Spleen (tissue), 11 donors: Measurements from ENCODE around the gene CENPP. TPM values are rescaled to one million over a fixed set of nuclear protein-coding genes. Genes with fewer than 3 reads are reported as not detected.

Experiments
- DNase-seq: peaks from one replicate; pipeline ENCODE4 v3.0.0-alpha.2; 2020
- H3K27ac ChIP-seq, 8 donors: fragments of 200-600 bp; sonication (generic) in 7 of 8; 1 replicate in 4 of 8; 2 replicates in 4 of 8; pipeline versions ENCODE4 v1.5.0 to v1.8.0; 2016 to 2021; ENCODE audit warnings: inconsistent platforms in 4 of 8, mild to moderate bottlenecking in 4 of 8, moderate library complexity in 1 of 8
- H3K27me3 ChIP-seq, 7 donors: fragments of 200-600 bp; sonication (generic) in 6 of 7; replicated peaks in 1 of 7; 1 replicate in 4 of 7; 2 replicates in 3 of 7; pipeline versions ENCODE4 v1.5.0 to v1.8.0; 2016 to 2021; ENCODE audit warnings: inconsistent platforms in 3 of 7, mild to moderate bottlenecking in 1 of 7
- H3K36me3 ChIP-seq, 6 donors: fragments of 200-600 bp; sonication (generic) in 5 of 6; 1 replicate in 4 of 6; 2 replicates in 2 of 6; pipeline versions ENCODE4 v1.5.0 to v1.8.0; 2016 to 2021; ENCODE audit warnings: inconsistent platforms in 2 of 6
- H3K4me1 ChIP-seq, 6 donors: fragments of 200-600 bp; sonication (generic) in 5 of 6; 1 replicate in 3 of 6; 2 replicates in 3 of 6; pipeline versions ENCODE4 v1.5.0 to v1.8.0; 2016 to 2021; ENCODE audit warnings: inconsistent platforms in 3 of 6
- H3K4me3 ChIP-seq, 8 donors: fragments of 200-600 bp; sonication (generic) in 7 of 8; 1 replicate in 4 of 8; 2 replicates in 4 of 8; pipeline versions ENCODE4 v1.5.0 to v1.8.0; 2016 to 2021; ENCODE audit warnings: inconsistent platforms in 4 of 8, mild to moderate bottlenecking in 4 of 8, moderate library complexity in 2 of 8
- H3K9me3 ChIP-seq, 8 donors: fragments of 200-600 bp; sonication (generic) in 7 of 8; 1 replicate in 4 of 8; 2 replicates in 4 of 8; pipeline versions ENCODE4 v1.5.0 to v1.8.0; 2016 to 2021; ENCODE audit warnings: inconsistent platforms in 4 of 8
- POLR2A ChIP-seq, 3 donors: fragments of 450-650 bp; IDR thresholded peaks; one replicate each; pipeline ENCODE4 v1.5.1; 2017; ENCODE audit warnings: antibody characterized with exemption in 3 of 3, mild to moderate bottlenecking in 1 of 3
- POLR2AphosphoS5 ChIP-seq, 3 donors: sonication (generic); formaldehyde crosslinking; IDR thresholded peaks; one replicate each; pipeline ENCODE4 v1.5.1; 2017; ENCODE audit warnings: antibody characterized with exemption in 3 of 3
- WGBS, 5 donors: extraction: QIAGEN DNeasy Blood & Tissue Kit in 3 of 5; methylation state at CpG; one replicate each; pipeline versions ENCODE4 v1.1.5 to v1.1.7; 2013 to 2018; 5-methylcytosine and 5-hydroxymethylcytosine counted together
- intact Hi-C: fragments of 100-400 bp; cut with DNase I; formaldehyde crosslinking; loops from one replicate; pipeline ENCODE4 v1.15.0; 2023; ENCODE audit warnings: low total_unique reads
- polyA plus RNA-seq, 3 donors: library from polyadenylated mRNA; stranded (reverse); fragments of 200-250 nt; gene quantifications; one replicate each; pipeline ENCODE4 v1.2.1, GENCODE V29; 2013
- total RNA-seq, 7 donors: library from RNA; depleted of rRNA in 3 of 7; stranded (reverse); fragments of >200 nt in 3 of 7; fragmentation: NEBNext Ultra II Directional in 4 of 7; extraction: Animal tissue kit (Norgen Biotek cat#: 25700) in 4 of 7; gene quantifications; one replicate each; pipeline versions ENCODE4 v1.1.0 to v1.2.1, GENCODE V29; 2016 to 2021
- TF ChIP-seq, protein P1 (sequence below), 11 experiments: fragments of 200-600 bp in 7 of 11; fragments of 450-650 bp in 4 of 11; sonication (generic) in 4 of 11; IDR thresholded peaks in 8 of 11; conservative IDR thresholded peaks in 3 of 11; 1 replicate in 7 of 11; 2 replicates in 4 of 11; pipeline versions ENCODE4 v1.4.0 to v1.8.0; 2016 to 2021; ENCODE audit warnings: antibody characterized with exemption in 11 of 11, inconsistent platforms in 4 of 11, mild to moderate bottlenecking in 1 of 11
- donor health status: healthy with polysubstance abuse.
- donor health status: DM: no; HTN: no; CAD: no; lungs with moderate emphysema.
- donor health status: DM: no; HTN: no; CAD: no.
- donor health status: Bipolar disorder and iron deficiency.
- donor health status: healthy.
- donor health status: DM: no; HTN: no; CAD: no.
- donor health status: DM: yes; HTN: yes; CAD: no.

Gene CENPP
- total and polyA plus RNA-seq, 10 donors = 1.7 to 15.8 (median 6.2) TPM

DNA sequence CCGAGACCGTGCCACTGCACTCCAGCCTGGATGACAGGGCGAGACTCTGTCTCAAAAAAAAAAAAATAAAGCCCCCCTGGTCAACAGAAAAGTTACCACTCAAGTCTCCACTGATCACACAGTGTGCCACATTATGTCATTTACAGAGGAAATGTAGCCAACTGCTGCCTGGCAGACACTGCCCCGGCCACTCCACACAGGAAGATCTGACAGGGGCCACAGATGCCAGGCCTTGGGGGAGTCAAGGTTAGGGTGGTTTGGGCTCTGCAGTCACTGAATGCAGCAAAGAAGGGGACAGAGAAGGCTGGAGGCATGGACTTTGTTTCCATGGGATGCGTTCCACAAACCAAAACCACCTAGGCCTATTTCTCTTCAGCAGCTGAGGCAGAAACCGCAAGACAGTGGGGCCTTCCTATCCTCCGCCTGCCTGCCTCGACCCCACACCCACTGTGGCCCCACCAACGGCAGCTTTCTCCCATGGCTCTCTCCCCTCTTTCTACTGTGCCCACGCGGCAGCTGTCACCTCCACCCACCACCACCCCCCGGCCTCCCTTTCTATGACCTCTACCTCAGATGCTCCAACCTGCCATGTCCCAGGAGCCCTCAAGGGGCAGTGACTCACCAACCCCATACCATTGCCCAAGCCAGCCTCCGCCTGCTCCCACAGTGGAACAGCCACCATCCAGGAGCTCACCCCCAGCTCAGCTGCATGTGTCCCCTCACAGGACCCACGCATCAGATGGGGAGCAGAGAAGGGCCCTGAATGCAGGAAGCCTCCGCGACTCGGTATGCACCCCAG lies 331.7 kb downstream of the CENPP start:
- peak; percentile 79 for DNase-seq
- Histone ChIP-seq H3K36me3 (peaks cover 0 to 77% (median 41%) of the 10 kb centered on the region in 6 donors), H3K4me1 (peaks cover 0 to 52% (median 20%) of the 10 kb centered on the region in 6 donors), H3K4me3 (no peak overlapping the region), H3K27ac (peak overlapping the region in 6 of 8 donors; percentile 55 to 78 (median 62)), H3K9me3 (no peaks in the 10 kb centered on the region), H3K27me3 (no peaks in the 10 kb centered on the region)
- TF ChIP-seq POLR2A (IDR thresholded peaks at IDR 0.05) (no peak), POLR2AphosphoS5 (IDR thresholded peaks at IDR 0.05) (peak in 2 of 3 donors; percentile 75 to 79)
- WGBS, 5 donors = 80 to 90% (median 86%) methylated on average over 15 to 17 of the region's 17 CpGs
- intact Hi-C loops = no loop called here

DNA sequence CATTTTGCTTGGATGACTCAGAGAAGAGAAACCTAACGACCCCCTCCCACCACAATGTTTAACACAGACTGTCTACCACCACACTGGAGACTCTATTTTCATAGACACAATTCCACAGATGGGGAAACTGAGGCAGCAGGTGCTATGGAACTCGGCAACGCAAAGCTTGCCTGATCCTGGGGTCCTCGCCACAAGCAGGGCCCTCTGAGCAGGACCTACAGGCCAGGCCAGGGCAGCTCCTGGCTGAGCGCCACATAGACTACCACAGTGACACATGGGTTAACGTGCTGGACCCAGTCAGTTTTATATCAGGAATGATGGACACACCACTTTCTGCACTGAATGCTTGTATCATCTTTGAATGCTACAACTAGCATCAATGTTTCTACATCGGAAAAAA lies 332.4 kb downstream of the CENPP start:
- intact Hi-C loops = no loop called here
- Histone ChIP-seq H3K4me3 (no peak overlapping the region), H3K9me3 (no peaks in the 10 kb centered on the region), H3K27me3 (no peaks in the 10 kb centered on the region), H3K36me3 (peaks cover 0 to 77% (median 37%) of the 10 kb centered on the region in 6 donors), H3K4me1 (peaks cover 0 to 52% (median 20%) of the 10 kb centered on the region in 6 donors), H3K27ac (peak overlapping the region in 4 of 8 donors; percentile 60 to 78 (median 65))
- TF ChIP-seq, protein P1, sequence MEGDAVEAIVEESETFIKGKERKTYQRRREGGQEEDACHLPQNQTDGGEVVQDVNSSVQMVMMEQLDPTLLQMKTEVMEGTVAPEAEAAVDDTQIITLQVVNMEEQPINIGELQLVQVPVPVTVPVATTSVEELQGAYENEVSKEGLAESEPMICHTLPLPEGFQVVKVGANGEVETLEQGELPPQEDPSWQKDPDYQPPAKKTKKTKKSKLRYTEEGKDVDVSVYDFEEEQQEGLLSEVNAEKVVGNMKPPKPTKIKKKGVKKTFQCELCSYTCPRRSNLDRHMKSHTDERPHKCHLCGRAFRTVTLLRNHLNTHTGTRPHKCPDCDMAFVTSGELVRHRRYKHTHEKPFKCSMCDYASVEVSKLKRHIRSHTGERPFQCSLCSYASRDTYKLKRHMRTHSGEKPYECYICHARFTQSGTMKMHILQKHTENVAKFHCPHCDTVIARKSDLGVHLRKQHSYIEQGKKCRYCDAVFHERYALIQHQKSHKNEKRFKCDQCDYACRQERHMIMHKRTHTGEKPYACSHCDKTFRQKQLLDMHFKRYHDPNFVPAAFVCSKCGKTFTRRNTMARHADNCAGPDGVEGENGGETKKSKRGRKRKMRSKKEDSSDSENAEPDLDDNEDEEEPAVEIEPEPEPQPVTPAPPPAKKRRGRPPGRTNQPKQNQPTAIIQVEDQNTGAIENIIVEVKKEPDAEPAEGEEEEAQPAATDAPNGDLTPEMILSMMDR (IDR thresholded peaks at IDR 0.05 in 8 of 11, conservative IDR thresholded peaks at IDR 0.05 in 3 of 11) = no peak
- no peak for TF ChIP-seq POLR2AphosphoS5 (IDR thresholded peaks at IDR 0.05)
- TF ChIP-seq POLR2A (IDR thresholded peaks at IDR 0.05) = no peak
- 90 to 96% (median 95%) methylated on average over 4 to 7 of the region's 7 CpGs for WGBS, 5 donors
- peak; percentile 32 for DNase-seq

DNA sequence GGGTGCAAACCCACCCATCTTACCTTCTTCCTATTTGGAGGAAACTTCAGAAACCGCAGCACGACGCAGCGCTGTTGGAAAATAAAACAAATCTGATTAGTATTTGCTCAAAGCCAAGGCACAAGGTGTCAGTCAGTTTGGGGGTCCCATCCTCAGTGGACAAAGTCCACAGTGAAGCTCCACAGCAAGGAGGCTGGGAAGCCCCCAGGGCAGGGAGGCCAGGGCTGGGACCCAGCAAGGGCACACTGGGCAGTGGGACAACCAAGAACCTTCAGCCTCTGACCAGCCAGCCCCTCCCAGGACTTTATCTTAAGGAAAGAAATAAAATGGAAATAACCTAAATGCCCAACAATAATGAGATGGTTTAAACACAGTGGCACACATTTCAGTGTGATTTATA lies 332.9 kb downstream of the CENPP start:
- WGBS, 5 donors = 97 to 100% (median 98%) methylated on average over 4 of the region's 4 CpGs
- Histone ChIP-seq H3K4me1 (peaks cover 0 to 56% (median 20%) of the 10 kb centered on the region in 6 donors), H3K27ac (peak overlapping the region in 1 of 8 donors; percentile 78), H3K27me3 (no peaks in the 10 kb centered on the region), H3K9me3 (no peaks in the 10 kb centered on the region), H3K4me3 (no peak overlapping the region), H3K36me3 (peaks cover 0 to 77% (median 33%) of the 10 kb centered on the region in 6 donors)
- no peak for TF ChIP-seq POLR2AphosphoS5 (IDR thresholded peaks at IDR 0.05)
- TF ChIP-seq, protein P1 (IDR thresholded peaks at IDR 0.05 in 8 of 11, conservative IDR thresholded peaks at IDR 0.05 in 3 of 11) = no peak
- TF ChIP-seq POLR2A (IDR thresholded peaks at IDR 0.05) = no peak
- intact Hi-C loops = no loop called here
- DNase-seq = peak; percentile 53

DNA sequence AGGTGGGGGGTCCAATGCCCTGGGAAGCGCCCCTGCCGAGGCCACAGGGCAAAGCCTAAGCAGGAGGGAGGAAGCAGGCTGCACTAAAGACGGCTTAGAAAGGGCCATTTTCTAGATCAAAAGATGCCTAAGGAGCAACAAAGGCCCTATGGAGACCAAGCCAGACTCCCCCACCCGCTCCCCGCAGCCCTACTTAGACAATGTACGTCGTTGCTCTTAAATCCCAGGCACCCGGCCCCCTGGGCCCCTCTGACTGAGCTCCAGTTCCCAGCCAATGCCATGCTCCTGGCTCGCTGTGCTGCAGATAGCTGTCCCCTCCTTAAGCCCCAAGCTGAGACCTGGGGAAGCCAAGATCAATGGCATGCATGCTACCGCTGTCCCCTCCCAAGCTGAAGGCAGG lies 333.8 kb downstream of the CENPP start:
- intact Hi-C loops = no loop called here
- Histone ChIP-seq H3K4me3 (no peak overlapping the region), H3K27me3 (no peaks in the 10 kb centered on the region), H3K4me1 (peaks cover 0 to 60% (median 27%) of the 10 kb centered on the region in 6 donors), H3K27ac (no peak overlapping the region), H3K36me3 (peaks cover 0 to 77% (median 25%) of the 10 kb centered on the region in 6 donors), H3K9me3 (no peaks in the 10 kb centered on the region)
- TF ChIP-seq, protein P1 (IDR thresholded peaks at IDR 0.05 in 8 of 11, conservative IDR thresholded peaks at IDR 0.05 in 3 of 11) = no peak
- TF ChIP-seq POLR2AphosphoS5 (IDR thresholded peaks at IDR 0.05) = no peak
- no peak for TF ChIP-seq POLR2A (IDR thresholded peaks at IDR 0.05)
- DNase-seq = peak; percentile 43
- WGBS, 5 donors = 90 to 94% (median 92%) methylated on average over 10 of the region's 10 CpGs
